ENCODE data around the gene FAM187B.

Gene FAM187B

DNA sequence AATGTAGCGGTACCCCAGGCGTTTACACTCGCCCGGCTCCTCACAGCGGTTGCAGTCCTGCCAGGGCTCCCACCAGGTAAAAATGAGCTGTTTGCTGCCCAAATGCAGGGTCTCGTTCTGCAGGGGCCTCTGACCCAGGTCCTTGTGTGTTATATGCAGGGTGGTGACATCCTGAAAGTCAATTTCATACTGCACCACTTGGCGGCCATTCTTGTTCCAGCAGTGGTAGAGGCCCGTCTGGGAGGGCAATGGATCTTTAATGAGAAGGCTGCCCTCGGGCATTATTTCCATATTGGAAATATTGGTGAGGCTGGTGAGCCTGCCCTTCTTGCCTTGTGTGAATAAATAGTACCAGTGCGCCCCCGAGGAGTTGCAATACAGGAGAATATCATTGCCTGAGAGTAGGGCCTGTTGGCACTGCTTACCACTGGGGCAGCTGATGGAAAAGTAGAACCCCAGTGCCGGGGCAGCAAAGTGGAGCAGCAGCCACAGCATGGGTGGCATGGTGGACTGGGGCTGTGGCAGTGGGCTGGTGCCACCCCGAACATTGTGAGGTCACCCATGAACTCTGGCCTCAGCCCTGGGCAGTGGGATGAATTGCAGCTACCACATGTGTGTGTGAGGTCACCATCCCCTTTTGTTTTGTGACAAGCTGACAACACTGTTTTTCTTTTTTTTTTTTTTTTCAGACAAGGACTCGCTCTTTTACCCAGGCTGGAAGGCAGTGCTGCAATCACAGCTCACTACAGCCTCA is at the start of gene FAM187B:
Gene FAM187B (minus strand): TSS at position 563 of the 754 bp plus-strand sequence. CDS start 59 bp downstream, at position 504.
- no peak for DNase-seq (ENCODE audit: low read depth in 2 of 2)

DNA sequence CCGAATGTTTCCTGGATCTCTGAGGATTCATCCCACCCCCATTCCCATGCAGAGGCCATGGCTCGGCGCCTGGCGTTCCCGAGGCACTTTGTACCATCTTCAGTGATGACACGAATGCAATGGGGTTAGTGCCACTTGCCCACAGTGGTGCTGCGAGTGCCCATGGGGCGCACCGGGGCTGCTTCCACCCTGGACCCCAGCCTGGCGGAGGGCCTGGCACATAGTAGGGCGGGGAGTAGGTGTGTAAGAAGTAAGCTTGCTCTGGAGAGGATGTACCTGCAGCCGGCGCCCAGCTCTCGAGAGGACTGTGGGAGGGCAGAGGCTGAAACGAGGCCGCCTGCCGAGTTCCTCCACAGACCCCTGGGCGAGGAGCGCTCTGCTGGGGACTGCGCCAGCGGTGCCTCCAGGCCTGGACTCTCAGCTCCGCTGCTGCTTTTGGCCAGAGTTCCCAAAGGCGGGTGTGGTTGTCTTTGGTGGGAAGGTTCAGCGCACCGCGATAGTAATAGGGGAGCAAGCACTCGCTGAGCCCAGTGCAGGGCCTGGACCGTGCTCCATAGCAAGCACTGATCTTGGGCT is 48.3 kb upstream of the FAM187B start:
- DNase-seq (ENCODE audit: low read depth in 2 of 2): no peak

DNA sequence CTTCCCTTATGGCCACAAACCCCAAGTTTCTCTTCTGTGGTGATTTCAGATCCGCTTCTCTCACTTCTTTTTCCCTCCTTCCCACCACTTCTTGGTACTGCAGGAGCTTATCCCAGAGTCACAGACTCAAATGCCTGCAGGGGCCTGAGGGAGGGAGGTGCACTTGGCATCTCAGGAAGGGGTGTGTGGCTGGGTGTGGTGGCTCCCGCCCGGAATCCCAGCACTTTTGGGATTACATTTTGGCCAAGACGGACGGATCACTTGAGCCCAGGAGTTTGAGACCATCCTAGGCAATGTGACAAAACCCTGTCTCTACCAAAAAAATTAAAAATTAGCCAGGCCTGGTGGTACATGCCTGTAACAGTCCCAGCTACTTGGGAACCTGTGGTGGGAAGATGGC is 45.8 kb upstream of the FAM187B start:
- no peak for DNase-seq (ENCODE audit: low read depth in 2 of 2)

DNA sequence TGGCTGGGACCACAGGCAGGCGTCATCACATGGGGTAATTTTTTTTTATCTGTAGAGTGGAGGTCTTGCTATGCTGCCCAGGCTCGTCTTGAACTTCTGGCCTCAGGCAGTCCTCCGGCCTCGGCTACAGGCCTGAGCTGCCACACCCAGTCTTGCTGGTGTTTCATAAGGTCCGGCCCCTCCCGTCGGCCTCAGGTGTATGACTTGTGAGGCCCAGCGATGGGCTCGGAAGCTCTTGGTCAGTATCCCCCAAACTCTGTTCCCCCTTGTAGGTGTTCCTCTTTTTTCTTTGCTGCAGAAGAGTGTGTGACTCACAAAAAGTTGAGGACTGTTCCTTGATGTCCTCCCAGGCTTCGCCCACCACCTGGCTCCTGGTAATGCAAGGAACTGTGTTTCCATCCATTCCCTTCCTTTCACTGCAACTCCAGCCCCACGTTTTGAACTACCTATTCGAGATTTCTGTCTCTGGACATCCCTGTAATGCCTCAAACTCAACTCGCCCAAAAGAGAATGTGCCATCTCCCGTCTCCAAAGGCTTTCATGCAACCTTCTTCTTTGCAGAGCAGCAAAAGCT is 45.2 kb upstream of the FAM187B start:
- no peak for DNase-seq (ENCODE audit: low read depth in 2 of 2)

DNA sequence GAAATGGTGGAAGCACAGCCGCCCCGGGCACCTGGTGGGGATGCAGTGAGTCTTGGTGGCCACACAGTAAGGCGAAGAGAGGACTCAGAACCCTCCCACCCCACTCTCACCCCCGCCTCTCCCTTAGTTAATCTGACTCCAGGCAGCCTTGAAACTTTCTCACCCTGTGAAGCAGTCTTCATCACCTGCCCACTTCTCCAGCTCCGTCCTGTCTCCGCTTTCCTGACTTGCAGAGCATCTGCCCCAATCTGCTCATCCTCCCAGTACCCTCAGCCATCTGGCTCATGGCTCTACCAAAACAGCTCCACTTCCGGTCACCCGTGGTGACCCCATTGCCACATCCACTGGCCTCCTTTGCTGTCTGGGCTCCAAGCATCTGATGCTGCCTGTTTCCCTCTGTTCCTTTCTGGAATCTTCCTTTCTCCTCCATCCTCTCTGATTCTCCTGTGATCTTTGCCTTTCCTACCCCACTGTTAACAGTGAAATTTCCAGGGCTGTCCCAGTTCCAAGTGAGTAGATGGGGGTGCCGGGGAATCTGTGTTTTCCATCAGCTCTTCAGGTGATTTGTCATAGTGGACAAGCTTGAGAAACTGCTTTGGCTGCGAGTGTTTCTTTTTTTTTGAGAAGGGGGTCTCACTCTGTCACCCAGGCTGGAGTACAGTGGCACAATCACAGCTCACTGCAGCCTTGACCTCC is 44.6 kb upstream of the FAM187B start:
- no peak for DNase-seq (ENCODE audit: low read depth in 2 of 2)

DNA sequence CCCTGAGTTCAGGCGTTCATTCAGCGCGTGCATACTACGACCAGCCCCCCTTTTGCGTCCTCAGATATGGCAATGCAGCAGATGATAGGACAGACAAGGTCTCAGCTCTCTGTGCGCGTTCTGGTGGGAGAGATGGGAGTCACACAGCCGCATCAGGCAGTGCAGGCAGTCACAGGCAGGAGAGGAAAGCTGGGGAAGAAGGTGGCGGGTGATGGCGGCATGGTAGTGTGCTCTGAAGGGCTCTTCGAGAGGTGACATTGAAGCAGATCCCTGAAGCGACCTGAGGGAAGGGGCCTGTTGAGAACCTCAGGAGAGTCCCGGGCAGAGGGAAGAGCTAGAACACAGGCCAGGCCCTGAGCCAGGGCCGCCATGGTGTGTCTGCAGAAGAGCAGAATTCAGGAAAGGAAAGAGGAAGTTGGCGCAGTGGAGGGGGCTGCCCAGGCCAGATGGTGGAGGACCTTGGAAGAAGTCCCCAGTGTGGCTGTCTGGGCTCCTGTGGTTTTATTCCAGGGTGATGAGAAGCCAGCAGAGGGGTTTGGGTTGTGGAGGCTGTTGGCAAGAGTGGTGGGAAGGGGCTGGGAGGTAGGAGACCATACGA is 43.7 kb upstream of the FAM187B start:
- DNase-seq (ENCODE audit: low read depth in 2 of 2): no peak

DNA sequence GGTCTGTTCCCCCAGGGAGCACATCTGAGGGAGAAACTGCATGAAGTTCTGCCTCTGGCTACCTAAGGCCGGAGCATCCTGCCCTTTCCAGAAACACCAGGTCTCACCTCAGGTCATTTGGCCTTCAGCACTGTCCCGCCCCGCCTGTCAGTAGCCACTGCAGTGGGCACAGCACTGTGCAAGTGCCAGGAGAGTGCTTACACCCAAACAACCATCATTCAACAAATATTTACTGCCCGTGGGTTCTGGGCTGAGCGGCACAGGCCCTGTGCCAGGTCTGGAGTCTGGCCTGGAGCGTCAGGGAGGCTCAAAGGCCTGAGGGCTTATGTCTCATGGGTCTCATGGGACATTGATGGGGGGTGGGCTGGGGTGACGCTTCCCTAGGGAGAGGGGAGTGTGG is 43.0 kb upstream of the FAM187B start:
- no peak for DNase-seq (ENCODE audit: low read depth in 2 of 2)

DNA sequence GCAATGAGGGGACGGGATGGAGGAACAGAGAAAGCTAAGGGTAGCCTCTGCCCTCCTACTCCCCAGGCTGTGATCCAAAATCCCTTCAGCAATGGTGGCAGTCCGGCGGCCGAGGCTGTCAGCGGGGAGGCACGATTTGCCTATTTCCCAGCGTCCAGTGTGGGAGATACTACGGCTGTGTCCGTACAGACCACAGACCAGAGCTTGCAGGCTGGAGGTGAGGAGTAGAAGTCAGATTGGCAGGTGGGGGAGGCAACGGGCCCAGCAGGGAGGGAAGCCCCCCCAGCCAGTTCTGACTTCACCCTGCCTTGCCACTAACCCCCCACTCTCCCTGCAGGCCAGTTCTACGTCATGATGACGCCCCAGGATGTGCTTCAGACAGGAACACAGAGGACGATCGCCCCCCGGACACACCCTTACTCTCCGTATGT is 41.9 kb upstream of the FAM187B start:
- no peak for DNase-seq (ENCODE audit: low read depth in 2 of 2)

DNA sequence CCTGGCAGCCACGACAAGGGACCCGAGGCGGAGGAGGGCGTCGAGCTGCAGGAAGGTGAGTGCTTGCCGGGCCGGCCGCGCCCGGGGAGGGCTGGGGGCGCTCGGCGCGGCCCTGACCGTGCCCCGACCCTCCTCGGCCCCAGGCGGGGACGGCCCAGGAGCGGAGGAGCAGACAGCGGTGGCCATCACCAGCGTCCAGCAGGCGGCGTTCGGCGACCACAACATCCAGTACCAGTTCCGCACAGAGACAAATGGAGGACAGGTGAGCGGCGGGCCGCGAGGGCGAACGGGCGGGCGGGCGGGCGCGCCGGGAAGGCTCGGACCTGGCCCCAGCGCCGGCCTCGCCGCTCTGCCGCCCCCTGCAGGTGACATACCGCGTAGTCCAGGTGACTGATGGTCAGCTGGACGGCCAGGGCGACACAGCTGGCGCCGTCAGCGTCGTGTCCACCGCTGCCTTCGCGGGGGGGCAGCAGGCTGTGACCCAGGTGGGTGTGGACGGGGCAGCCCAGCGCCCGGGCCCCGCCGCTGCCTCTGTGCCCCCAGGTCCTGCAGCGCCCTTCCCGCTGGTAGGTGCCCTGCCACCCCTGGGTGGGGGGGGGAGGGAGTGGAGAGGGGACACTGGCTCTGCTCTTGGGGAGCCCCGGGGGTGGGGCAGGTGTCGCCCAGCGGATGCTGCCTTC is 41.0 kb upstream of the FAM187B start:
- DNase-seq (ENCODE audit: low read depth in 2 of 2): peak; percentile 20 to 21

DNA sequence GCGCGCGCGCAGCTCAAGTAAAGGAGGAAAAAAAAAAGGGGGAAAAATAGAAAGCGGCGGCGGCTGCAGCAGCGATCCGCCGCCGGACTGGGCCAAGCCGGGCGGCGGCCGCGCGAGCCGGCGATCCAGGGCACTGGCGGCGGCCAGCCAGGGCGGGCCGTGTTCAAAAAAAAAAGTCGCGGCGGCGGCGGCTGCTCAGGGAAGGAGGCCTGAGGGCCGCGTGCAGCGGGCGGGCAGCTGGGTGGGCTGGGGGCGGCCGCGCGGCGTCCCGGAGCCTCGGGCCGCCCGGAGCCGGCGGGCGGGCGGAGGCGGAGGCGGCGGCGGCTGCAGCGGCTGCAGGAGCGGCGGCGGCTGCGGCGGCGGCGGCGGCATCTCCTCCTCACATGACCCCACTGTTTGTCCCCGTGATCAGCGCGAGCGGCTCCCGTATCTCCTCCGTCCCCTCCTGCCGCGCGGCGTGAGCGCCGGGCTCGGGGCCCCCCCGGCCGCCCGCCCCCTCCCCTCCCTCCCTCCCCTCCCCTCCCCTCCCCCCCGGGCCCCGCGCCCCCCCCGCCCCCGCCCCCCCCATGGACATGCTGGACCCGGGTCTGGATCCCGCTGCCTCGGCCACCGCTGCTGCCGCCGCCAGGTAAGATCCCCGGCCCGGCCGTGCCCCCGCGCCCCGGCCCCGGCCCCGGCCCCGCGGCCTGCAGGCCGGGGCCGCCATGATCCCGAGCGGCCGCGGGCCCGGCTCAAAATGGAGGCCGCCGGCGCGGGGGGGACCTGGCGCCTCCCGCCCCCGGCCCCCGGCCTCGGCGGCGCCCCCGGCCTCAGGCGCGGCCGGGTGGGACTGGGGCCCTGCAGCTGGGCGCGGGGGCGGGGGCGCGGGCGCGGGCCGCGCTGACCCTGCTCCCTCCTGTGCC is 40.2 kb upstream of the FAM187B start, which contains the start of gene USF2:
Gene USF2 (plus strand): TSS at position 427 of the 902 bp plus-strand sequence. CDS start 140 bp downstream, at position 567.
- DNase-seq (ENCODE audit: low read depth in 2 of 2): peak; percentile 8 to 36

DNA sequence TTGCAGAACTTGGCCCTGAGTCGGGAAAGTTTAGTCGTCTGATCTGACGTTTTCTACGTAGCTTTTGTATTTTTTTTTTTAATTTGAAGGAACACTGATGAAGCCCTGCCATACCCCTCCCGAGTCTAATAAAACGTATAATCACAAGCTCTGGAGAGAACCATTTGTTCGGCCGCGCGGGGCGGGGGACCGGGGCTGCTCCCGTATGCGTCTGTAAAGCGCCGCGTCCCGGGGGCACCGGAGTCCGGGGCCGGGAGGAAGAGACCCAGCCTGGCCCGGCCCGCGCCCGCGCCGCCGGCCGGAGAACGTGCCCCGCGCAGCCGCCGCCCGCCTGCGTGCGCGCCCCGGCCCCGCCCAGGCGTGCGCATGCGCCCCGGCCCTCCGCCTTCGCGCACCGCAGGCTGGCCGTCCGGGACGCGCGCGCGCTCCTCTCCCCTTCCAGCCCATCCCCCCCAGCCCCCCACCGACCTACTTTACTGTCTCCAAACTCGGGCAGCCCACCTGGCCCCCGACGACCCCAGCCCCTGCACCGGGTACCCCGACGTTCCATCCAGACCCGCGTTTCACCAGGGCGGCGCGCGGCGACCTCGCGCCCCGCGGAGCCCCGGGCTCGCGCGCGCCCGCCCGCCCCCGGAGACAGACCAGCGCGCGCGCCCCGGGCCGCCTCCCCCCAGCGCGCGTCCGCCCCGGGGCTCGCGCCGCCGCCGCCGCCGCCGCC is 39.4 kb upstream of the FAM187B start:
- DNase-seq (ENCODE audit: low read depth in 2 of 2): peak; percentile 36 to 47

DNA sequence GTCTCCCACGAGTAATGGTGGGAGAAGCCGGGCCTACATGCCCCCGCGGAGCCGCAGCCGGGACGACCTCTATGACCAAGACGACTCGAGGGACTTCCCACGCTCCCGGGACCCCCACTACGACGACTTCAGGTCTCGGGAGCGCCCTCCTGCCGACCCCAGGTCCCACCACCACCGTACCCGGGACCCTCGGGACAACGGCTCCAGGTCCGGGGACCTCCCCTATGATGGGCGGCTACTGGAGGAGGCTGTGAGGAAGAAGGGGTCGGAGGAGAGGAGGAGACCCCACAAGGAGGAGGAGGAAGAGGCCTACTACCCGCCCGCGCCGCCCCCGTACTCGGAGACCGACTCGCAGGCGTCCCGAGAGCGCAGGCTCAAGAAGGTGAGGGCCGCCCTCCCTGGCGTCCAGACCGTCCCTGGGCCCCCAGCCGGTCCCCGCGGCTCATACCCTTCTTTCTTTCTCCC is 38.8 kb upstream of the FAM187B start:
- no peak for DNase-seq (ENCODE audit: low read depth in 2 of 2)

DNA sequence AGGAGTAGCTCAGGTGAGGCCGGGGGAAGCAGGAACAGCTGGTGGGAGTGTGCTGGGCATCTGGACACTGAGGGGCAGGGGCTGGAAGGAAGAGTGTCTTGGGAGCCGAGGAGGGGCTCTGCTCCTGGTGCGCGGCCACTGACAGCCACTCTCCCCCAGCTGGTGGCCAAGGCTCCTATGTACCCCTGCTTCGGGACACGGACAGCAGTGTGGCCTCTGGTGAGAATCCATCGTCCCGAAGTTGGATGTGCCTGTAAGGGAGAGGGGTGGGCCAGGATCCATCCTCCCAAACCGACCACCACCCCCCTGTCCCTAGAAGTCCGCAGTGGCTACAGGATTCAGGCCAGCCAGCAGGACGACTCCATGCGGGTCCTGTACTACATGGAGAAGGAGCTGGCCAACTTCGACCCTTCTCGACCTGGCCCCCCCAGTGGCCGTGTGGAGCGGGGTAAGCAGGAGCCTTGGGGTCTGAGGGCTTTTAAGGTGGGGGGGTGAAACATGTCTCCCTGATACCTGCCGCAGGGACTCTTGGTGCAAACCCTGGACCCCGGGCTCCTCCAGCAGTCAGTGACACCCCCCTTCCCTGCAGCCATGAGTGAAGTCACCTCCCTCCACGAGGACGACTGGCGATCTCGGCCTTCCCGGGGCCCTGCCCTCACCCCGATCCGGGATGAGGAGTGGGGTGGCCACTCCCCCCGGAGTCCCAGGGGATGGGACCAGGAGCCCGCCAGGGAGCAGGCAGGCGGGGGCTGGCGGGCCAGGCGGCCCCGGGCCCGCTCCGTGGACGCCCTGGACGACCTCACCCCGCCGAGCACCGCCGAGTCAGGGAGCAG is 38.2 kb upstream of the FAM187B start:
- no peak for DNase-seq (ENCODE audit: low read depth in 2 of 2)

DNA sequence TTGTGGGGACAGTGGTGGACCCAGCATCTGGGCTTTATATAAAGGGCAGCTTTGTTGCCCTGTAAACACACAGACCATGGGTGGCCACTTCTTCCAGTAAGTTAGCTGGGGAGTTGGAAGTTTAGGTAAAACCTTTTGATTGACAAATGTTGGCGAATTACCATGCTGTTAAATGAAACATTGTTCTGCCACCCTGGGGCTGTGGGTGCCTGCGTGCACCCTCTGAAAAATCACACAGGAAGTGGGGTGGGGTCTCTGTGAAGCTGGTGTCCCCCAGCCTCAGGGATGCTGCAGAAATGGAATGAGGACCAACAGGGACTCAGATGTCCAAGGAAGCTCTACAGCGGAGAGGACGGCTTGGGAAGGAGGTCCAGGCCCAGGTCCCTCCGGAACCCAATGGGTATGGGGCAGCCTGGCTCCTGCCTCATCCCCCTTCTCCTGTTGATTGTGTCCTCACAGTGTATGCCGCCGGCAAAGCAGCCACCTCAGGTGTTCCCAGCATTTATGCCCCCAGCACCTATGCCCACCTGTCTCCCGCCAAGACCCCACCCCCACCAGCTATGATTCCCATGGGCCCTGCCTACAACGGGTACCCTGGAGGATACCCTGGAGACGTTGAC is 37.5 kb upstream of the FAM187B start:
- DNase-seq (ENCODE audit: low read depth in 2 of 2): no peak

DNA sequence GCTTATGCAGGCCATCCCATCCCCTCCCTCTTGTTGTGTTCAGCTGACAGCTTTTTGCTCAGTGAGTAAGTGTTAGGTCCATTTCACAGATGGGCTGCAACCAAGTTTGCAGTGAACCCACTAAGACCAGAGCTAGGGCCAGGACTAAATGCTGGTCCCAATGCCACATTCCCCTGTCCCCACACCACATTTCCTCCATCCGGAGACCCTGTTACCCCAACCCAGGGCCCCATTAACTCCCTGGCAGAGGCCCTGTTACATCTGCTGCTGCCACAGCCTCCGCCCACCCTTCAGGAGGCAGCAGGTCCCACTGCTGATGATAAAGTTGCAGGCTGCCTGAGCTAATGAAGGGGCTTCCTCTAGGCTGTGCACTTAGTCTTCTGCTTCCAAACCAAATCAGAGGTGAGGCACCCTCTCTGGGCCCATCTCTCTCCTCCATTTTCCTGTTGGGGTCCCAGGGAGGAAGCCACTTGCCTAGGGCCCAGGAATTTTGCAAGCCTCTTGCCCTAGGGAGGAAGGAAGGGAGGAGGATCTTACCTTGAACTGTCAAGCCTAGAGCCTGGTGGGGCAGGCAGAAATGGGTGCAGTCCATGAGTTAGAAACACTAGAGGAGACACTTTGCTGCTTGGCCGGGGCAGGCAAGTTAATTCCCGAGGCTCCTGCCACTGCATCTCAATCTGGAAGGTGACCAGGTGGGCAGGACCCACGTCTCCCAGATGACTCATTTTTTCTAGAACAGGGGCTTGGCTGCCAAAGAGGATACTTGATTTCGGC is 36.8 kb upstream of the FAM187B start:
- DNase-seq (ENCODE audit: low read depth in 2 of 2): no peak

DNA sequence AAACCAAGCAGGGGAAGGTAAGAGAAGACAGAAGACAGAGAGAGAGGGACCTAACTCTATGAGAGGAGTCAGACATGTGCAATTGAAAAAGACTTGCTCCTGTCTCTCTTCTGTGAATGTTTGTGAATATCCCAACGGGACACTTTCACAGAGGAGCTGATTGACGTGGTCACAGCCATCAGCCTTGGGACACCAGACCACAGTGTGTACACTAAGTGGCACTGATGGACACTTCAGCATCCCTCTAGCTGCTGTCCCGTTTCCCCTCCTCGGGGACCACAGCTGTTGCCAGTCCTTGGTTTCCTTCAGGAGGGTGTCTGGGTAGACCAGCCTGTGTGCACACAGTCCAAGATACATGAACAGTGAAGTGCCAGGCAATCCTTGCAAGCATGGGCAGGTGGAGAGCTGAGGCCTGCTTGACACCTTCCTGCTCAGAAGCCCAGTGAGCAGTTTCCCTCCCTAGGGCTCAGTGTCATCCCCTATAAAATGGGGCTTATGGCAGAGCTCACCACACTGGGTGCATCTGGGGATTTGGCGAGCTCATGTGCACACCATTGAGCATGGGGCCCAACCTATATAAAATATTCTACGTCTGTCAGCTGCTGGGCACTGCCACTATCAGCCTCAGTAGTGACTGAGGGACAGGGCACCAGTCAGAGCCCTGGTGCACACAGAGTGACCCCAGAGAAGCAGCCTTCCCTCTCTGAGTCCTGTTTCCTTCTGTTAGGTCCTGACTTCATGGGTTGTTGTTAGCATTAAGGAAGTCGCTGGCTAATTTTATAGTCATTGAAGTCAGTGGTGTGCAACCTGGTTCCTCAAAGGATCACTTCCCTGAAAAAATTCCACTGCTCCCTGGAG is 36.0 kb upstream of the FAM187B start:
- no peak for DNase-seq (ENCODE audit: low read depth in 2 of 2)

Measured in fibroblast of skin of left biceps (primary cell).